Measurements from ENCODE around the gene DMPK.
A peak's percentile ranks its signal among the peaks of the same experiment; 100 is the strongest.
"Not testable (repeated sequence)": the region's sequence is repeated elsewhere in the genome, so short reads cannot be mapped to it uniquely, and the experiment has no call there.

DMPK gene

GRCh38 chr19:45814851-45815480 lies 32.7 kb upstream of the DMPK start, which contains the start of gene RSPH6A:
Gene RSPH6A, minus strand, starts transcription at chr19:45815308. Its CDS starts 132 bp downstream, at chr19:45815176.
- no peak for DNase-seq

GRCh38 chr19:45814166-45814780 lies 32.0 kb upstream of the DMPK start:
- DNase-seq, result no peak

GRCh38 chr19:45812297-45812696 lies 30.0 kb upstream of the DMPK start:
- no peak for DNase-seq

- DNase-seq, result no peak
These were observed 27.4 kb upstream of the DMPK start for GRCh38 chr19:45809643-45810159.

- DNase-seq, result no peak
These were observed 23.4 kb upstream of the DMPK start for GRCh38 chr19:45805719-45806118.

- no peak for DNase-seq
These were observed 22.6 kb upstream of the DMPK start for GRCh38 chr19:45804959-45805230.

GRCh38 chr19:45804140-45804958 lies 22.1 kb upstream of the DMPK start:
- DNase-seq, result no peak

GRCh38 chr19:45801603-45802175 lies 19.4 kb upstream of the DMPK start:
- DNase-seq, result no peak

GRCh38 chr19:45800070-45800553 lies 17.8 kb upstream of the DMPK start:
- no peak for DNase-seq

GRCh38 chr19:45799541-45799940 lies 17.3 kb upstream of the DMPK start:
- DNase-seq, result not testable (repeated sequence)

GRCh38 chr19:45798995-45799517 lies 16.8 kb upstream of the DMPK start:
- DNase-seq, result no peak

- no peak for DNase-seq
These were observed 12.3 kb upstream of the DMPK start for GRCh38 chr19:45794627-45795026.

- no peak for DNase-seq
These were observed 11.6 kb upstream of the DMPK start for GRCh38 chr19:45793876-45794275.

GRCh38 chr19:45793178-45793564 lies 10.9 kb upstream of the DMPK start:
- no peak for DNase-seq

- peak; percentile 93 for DNase-seq
These were observed 10.3 kb upstream of the DMPK start, which contains the start of gene DMWD for GRCh38 chr19:45792470-45793177. Gene DMWD, minus strand, starts transcription at chr19:45792845. Its CDS starts 89 bp downstream, at chr19:45792756.

GRCh38 chr19:45791744-45792469 lies 9.6 kb upstream of the DMPK start:
- DNase-seq, result no peak

- DNase-seq, result no peak
These were observed 8.7 kb upstream of the DMPK start for GRCh38 chr19:45790942-45791341.

GRCh38 chr19:45789035-45789786 lies 6.9 kb upstream of the DMPK start:
- no peak for DNase-seq

GRCh38 chr19:45786533-45786894 lies 4.2 kb upstream of the DMPK start:
- DNase-seq, result no peak

GRCh38 chr19:45785781-45786532 lies 3.7 kb upstream of the DMPK start:
- no peak for DNase-seq

All from NCI-H1436 treated with DMSO at 0.1 percent for 48 hours (cell line).